ENCODE measurements around the gene TMEM266.

The TMEM266 gene

DNA sequence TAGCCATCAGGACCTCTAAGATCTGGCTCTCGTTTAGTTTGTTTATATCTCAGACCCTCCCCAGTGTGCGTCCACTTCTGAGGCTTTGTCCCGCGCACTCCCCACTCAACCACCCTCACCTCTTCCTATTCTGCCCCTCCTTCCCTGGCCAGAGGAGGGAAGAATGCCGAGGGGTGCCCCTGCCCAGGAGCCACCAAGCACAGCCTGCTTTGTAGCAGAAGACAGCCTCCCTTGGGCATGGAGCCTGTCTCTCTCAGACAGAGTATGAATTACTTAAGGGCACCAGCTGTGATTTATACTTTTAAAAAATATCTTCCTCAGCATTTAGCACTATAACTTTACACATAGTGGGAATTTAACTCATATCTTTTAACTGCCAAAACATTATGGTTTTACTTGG, 6.0 kb downstream of the TMEM266 start:
- TF ChIP-seq, protein P1, sequence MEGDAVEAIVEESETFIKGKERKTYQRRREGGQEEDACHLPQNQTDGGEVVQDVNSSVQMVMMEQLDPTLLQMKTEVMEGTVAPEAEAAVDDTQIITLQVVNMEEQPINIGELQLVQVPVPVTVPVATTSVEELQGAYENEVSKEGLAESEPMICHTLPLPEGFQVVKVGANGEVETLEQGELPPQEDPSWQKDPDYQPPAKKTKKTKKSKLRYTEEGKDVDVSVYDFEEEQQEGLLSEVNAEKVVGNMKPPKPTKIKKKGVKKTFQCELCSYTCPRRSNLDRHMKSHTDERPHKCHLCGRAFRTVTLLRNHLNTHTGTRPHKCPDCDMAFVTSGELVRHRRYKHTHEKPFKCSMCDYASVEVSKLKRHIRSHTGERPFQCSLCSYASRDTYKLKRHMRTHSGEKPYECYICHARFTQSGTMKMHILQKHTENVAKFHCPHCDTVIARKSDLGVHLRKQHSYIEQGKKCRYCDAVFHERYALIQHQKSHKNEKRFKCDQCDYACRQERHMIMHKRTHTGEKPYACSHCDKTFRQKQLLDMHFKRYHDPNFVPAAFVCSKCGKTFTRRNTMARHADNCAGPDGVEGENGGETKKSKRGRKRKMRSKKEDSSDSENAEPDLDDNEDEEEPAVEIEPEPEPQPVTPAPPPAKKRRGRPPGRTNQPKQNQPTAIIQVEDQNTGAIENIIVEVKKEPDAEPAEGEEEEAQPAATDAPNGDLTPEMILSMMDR (IDR thresholded peaks at IDR 0.05; ENCODE audit: control extremely low read depth, extremely low read depth, low read depth, missing control alignments), result no peak
- DNase-seq (ENCODE audit: extremely low spot score), result no peak
- ChIA-PET CTCF (interaction anchor here (1.4 to 11.0 kb wide), 2 partner anchors 9 to 78 kb away, joined by 4 to 292 read pairs; no protein-coding TSS in a partner anchor), POLR2A (no interaction called here)

DNA sequence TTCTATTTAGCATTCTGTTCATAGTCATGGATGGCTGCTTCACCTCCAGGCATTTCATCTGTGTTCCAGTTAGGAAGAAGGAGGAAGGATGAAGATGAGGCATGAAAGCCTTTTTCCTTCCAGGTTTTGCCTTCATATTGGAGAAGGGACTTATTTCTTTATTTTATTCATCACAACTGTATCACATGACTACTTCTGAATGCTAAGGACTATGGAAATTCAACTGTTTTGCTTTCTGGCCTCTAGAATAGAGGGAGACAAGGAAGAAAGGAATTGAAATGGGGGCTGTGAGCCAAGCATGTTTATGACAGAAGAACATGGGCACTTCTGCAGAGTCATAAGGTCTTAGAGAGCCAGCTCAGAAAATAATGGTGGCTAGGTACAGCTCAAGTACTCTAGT, 10.4 kb downstream of the TMEM266 start:
- POLR2A ChIA-PET, result no interaction called here
- DNase-seq (ENCODE audit: extremely low spot score), result no peak
- CTCF ChIA-PET, result interaction anchor here (2.4 kb wide), 1 partner anchor 12 kb away, joined by 8 read pairs; no protein-coding TSS in a partner anchor
- TF ChIP-seq, protein P1 (IDR thresholded peaks at IDR 0.05; ENCODE audit: control extremely low read depth, extremely low read depth, low read depth, missing control alignments), result no peak

DNA sequence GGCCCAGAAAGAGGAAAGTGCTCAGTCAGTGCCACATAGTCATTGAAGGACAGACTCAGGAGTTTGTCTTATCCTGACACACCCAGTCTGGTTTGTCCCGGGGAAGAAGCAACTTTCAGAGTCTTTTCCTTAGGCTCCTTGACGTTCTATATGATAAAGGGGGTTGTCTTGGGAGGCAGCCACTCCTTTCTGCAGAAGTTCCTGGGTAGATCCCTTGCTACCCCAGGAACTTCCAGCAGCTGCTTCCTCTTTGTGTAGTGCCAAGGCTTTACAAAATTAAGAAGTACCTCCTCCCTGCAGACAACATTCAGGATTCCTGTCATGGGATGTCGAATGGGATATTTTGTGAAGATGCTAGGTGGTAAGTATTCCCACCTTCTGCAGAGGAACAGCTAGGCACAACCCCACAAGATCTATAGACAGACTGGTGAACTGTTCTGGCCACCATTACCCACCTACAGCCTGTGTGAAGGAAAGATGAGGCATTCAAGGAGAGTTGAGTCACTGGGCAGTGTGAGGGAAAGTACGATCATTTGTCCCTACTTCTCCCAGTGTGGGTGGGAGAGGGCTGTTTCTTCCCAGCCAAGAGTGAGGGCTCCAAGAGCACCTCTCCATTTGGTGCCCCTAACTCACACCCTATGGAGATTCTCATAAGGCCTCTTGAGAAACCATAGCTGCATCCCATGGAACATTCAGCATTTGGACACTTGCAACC, 11.3 kb downstream of the TMEM266 start:
- CTCF ChIA-PET, result interaction anchor here (1.5 to 2.4 kb wide), 2 partner anchors 12 to 14 kb away, joined by 4 to 8 read pairs; no protein-coding TSS in a partner anchor

DNA sequence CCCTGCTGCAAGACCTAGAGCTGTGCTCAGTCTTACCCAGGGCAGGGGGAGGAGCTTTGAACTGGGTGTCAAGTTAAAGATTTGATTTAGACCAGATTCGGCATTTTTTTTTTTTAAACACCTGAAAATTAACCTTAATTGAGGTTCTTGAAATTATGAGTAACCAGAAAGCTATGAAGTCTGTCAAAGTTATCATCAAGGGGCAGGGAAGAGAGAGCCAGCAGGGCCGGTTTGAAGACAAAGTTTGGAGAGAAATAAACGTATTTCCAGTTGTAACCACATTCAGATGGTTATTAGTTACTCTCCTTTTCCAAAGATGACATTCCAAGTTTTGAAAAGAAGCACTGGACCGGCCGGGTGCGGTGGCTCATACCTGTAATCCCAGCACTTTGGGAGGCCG, 12.0 kb downstream of the TMEM266 start:
- no peak for DNase-seq (ENCODE audit: extremely low spot score)
- ChIA-PET CTCF (interaction anchor here (1.5 kb wide), 1 partner anchor 15 kb away, joined by 4 read pairs; no protein-coding TSS in a partner anchor), POLR2A (interaction anchor here (0.7 kb wide), 1 partner anchor 69 kb away, joined by 5 read pairs; no protein-coding TSS in a partner anchor)
- TF ChIP-seq, protein P1 (IDR thresholded peaks at IDR 0.05; ENCODE audit: control extremely low read depth, extremely low read depth, low read depth, missing control alignments), result no peak

More for the DNA sequence above, 11.3 kb downstream of the TMEM266 start:
- no peak for DNase-seq (ENCODE audit: extremely low spot score)
- TF ChIP-seq, protein P1 (IDR thresholded peaks at IDR 0.05; ENCODE audit: control extremely low read depth, extremely low read depth, low read depth, missing control alignments), result no peak
- POLR2A ChIA-PET, result interaction anchor here (0.6 kb wide), 1 partner anchor 9 kb away, joined by 4 read pairs; no protein-coding TSS in a partner anchor

DNA sequence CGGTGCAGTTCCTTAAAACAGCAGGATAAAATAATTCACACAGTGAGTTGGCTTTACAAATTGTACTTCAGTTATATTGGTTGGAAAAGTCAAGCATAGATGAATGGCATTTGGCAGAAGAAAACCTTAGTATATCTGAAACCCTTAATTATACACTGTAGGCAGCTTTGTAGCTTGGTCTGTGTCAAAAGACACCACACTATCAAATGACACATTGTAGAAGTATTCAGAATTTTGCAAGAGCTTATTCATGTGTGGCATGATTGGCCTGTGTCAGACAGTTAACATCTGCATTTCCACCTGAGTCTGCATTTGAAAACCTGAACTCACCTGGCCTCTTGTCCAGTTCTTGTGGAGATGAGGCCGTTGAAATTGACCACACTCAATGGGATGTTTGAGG, 13.8 kb downstream of the TMEM266 start:
- TF ChIP-seq, protein P1 (IDR thresholded peaks at IDR 0.05; ENCODE audit: control extremely low read depth, extremely low read depth, low read depth, missing control alignments), result no peak
- ChIA-PET CTCF (interaction anchor here (1.0 kb wide), 1 partner anchor 65 kb away, joined by 3 read pairs; no protein-coding TSS in a partner anchor), POLR2A (no interaction called here)

DNA sequence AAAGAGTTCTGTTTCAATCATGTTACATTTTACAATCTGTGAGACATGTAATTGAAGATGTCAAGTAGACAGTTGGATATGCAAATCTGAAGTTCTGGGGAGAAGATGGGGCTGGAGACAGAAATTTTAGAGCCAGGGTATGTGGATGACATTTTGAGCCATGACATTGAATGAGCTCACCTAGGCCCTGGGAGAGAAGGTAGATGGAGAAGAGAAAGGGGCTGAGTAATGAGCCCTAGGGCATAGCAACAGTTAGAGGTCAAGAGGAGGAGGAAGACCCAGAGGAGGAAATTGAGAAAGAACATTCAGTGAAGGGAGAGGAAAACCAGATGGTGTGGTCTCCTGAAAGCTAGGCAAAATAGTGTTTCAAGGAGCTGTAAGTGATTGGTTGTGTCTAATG, 15.3 kb downstream of the TMEM266 start:
- ChIA-PET POLR2A (interaction anchor here (0.6 kb wide), 1 partner anchor 485 kb away, joined by 3 read pairs; no protein-coding TSS in a partner anchor), CTCF (interaction anchor here (1.4 to 1.7 kb wide), 2 partner anchors 10 to 89 kb away, joined by 3 to 4 read pairs; no protein-coding TSS in a partner anchor)
- no peak for DNase-seq (ENCODE audit: extremely low spot score)
- TF ChIP-seq, protein P1 (IDR thresholded peaks at IDR 0.05; ENCODE audit: control extremely low read depth, extremely low read depth, low read depth, missing control alignments), result no peak

More for the DNA sequence above, 13.8 kb downstream of the TMEM266 start:
- DNase-seq (ENCODE audit: extremely low spot score), result no peak
